Heart left ventricle (tissue), 13 donors: ENCODE data around the gene CSF1R.

ENCODE experiments used
- POLR2A ChIP-seq, 2 donors: fragments of 450-650 bp; IDR thresholded peaks; one replicate each; pipeline ENCODE4 v1.6.1; 2017; ENCODE audit warnings: antibody characterized with exemption in 2 of 2, mild to moderate bottlenecking in 2 of 2, moderate library complexity in 2 of 2
- TF ChIP-seq, protein P1 (sequence below), 12 donors: fragments of 200-600 bp; sonication (generic) in 4 of 12; IDR thresholded peaks; one replicate each; pipeline versions ENCODE4 v1.5.0 to v1.8.0; 2018 to 2022; ENCODE audit warnings: antibody characterized with exemption in 12 of 12, mild to moderate bottlenecking in 5 of 12
- donor health status: ischemic (EF 13 %, LVEDD 7.1; RV severe dilation, severe dysfunction).
- donor health status: DM: no; HTN: yes; CAD: no.
- donor health status: DM: no; HTN: no; CAD: no.
- donor health status: ischemic (EF 25% LVEDD 6.9; RV normal size, moderate dysfunction).
- donor health status: ischemic (EF 25% LVEDD 5.7; RV mildly dilated, moderate dysfunction).
- donor health status: ischemic (EF 35%, LVEDD 5.7; RV mildly dilated, moderate dysfunction).
- donor health status: nonischemic (EF 11% LVEDD 7.7; RV severe dilation, severe dysfunction).
- donor health status: DM: yes; HTN: yes; CAD: no.
- donor health status: PGD.
- donor health status: ischemic (EF 29% LVEDD 5.4; RV normal size, mild dysfunction).
- donor health status: nonischemic (EF 23%, LVEDD 6.1; RV moderate dilation, normal function).

DNA sequence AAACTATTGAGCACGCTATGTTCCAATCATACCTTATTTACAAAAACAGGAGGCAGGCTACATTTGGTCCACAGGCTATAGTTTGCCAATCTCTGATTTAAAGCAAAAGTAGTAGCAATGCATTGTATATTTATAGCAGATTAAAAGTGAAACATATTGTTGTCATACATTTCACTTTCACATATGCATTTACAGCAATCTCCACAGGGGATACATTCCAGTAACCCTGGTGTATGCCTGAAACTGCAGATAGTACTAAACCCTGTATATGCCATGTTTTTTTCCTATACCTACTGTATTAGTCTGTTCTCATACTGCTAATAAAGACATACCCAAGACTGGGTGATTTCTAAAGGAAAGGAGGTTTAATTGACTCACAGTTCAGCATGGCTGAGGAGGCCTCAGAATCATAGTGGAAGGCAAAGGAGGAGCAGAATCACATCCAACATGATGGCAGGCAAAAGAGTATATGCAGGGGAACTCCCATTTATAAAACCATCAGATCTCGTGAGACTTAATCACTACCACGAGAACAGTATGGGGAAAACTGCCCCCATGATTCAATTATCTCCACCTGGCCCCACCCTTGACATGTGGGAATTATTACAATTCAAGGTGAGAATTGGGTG is 5.9 kb upstream of the CSF1R start:
- TF ChIP-seq, protein P1, sequence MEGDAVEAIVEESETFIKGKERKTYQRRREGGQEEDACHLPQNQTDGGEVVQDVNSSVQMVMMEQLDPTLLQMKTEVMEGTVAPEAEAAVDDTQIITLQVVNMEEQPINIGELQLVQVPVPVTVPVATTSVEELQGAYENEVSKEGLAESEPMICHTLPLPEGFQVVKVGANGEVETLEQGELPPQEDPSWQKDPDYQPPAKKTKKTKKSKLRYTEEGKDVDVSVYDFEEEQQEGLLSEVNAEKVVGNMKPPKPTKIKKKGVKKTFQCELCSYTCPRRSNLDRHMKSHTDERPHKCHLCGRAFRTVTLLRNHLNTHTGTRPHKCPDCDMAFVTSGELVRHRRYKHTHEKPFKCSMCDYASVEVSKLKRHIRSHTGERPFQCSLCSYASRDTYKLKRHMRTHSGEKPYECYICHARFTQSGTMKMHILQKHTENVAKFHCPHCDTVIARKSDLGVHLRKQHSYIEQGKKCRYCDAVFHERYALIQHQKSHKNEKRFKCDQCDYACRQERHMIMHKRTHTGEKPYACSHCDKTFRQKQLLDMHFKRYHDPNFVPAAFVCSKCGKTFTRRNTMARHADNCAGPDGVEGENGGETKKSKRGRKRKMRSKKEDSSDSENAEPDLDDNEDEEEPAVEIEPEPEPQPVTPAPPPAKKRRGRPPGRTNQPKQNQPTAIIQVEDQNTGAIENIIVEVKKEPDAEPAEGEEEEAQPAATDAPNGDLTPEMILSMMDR (IDR thresholded peaks at IDR 0.05): no peak
- no peak for TF ChIP-seq POLR2A (IDR thresholded peaks at IDR 0.05)
